ENCODE data around the gene BOC. TPM values are rescaled to one million over a fixed set of nuclear protein-coding genes. Genes with fewer than 3 reads are reported as not detected.
A peak's percentile ranks its signal among the peaks of the same experiment; 100 is the strongest.

BOC gene, protein sequence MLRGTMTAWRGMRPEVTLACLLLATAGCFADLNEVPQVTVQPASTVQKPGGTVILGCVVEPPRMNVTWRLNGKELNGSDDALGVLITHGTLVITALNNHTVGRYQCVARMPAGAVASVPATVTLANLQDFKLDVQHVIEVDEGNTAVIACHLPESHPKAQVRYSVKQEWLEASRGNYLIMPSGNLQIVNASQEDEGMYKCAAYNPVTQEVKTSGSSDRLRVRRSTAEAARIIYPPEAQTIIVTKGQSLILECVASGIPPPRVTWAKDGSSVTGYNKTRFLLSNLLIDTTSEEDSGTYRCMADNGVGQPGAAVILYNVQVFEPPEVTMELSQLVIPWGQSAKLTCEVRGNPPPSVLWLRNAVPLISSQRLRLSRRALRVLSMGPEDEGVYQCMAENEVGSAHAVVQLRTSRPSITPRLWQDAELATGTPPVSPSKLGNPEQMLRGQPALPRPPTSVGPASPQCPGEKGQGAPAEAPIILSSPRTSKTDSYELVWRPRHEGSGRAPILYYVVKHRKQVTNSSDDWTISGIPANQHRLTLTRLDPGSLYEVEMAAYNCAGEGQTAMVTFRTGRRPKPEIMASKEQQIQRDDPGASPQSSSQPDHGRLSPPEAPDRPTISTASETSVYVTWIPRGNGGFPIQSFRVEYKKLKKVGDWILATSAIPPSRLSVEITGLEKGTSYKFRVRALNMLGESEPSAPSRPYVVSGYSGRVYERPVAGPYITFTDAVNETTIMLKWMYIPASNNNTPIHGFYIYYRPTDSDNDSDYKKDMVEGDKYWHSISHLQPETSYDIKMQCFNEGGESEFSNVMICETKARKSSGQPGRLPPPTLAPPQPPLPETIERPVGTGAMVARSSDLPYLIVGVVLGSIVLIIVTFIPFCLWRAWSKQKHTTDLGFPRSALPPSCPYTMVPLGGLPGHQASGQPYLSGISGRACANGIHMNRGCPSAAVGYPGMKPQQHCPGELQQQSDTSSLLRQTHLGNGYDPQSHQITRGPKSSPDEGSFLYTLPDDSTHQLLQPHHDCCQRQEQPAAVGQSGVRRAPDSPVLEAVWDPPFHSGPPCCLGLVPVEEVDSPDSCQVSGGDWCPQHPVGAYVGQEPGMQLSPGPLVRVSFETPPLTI
- total RNA-seq = under 1 TPM in 1 of 5 experiments, not detected in 4; 0.98 TPM
- not detected for polyA plus RNA-seq
- total RNA-seq = not detected

DNA sequence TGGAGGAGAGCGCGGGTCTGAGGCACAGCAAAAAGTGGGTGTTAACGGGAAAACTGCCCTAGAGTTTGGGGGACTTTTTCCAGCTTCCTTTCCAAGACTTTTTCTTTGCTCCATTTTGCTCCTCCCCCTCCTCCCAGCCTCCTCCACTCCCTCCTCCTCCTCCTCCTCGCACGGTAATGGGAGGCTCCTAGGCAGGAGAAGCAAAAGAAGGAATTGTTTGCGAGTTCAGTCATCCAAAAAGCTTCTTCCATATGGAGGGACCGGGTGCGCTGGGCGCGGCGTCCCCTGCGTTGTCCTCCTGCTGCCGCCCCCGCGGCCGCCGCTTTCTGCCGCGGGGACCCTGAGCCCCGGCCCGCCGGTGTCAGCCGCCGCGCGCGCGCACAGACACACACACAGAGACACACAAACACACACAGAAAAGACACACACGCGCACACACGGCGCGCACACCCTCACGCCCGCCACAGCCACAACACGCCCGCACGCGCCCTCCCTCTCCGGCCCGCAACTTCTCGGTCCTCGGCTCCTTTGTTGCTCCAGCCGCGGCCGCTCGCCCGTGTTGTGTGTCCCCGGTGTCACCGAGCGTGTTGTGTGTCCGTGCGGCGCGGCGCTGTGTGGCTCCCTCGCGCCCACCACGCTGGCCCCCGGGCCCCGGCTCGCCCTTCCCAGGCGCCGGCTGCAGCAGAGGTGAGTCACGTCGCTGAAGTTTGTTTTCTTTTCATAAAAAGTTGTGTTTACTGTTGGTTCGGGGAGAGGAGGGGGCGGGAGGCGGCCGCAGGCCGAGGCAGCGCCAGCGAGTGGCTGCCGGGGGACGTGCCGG lies at the start of gene BOC:
Gene BOC, plus strand, starts transcription at position 228 of the 820 bp plus-strand sequence. CDS start 38,246 bp downstream, outside the sequence.
- H3K27me3 ChIP-seq (ENCODE audit: control insufficient read depth in 2 of 2, insufficient read depth in 2 of 2, low read length in 2 of 2) = peaks cover 0 to 4% of the 10 kb centered on the region in 2 donors
- H3K4me3 ChIP-seq (ENCODE audit: low read length) = no peak within 1 kb of the TSS
- Mint-ChIP-seq H3K27me3 (peaks cover 71 to 89% (median 74%) of the 10 kb centered on the region in 5 donors), H3K4me3 (peak within 1 kb of the TSS; percentile 35 to 83 (median 70)), H3K27ac (peak within 1 kb of the TSS in 1 of 9 donors; percentile 16), H3K4me1 (peaks cover 6 to 19% (median 13%) of the 10 kb centered on the region in 7 donors), H3K36me3 (peaks cover 0 to 4% (median 0%) of the 10 kb centered on the region in 5 donors), H3K9me3 (no peaks in the 10 kb centered on the region)
- ATAC-seq = no peak
- intact Hi-C loops (cut with micrococcal nuclease) = loop anchor here in 1 of 2 donors (5.0 kb wide), 1 partner anchor 159 kb away; no protein-coding TSS in a partner anchor
- no peak within 1 kb of the TSS for H3K27ac ChIP-seq (ENCODE audit: low read depth, low read length)
- no peaks in the 10 kb centered on the region for H3K36me3 ChIP-seq (ENCODE audit: control insufficient read depth in 2 of 3, insufficient read depth in 3 of 3, low read length in 3 of 3)
- no peaks in the 10 kb centered on the region for H3K9me3 ChIP-seq (ENCODE audit: control insufficient read depth in 2 of 3, low read length in 3 of 3)
- ChIA-PET POLR2A (no interaction called here), CTCF (no interaction called here)
- H3K4me1 ChIP-seq (ENCODE audit: control insufficient read depth in 2 of 2, insufficient read depth in 2 of 2, low read length in 2 of 2) = no peaks in the 10 kb centered on the region
- DNase-seq = peak in 1 of 9 donors; percentile 32

DNA sequence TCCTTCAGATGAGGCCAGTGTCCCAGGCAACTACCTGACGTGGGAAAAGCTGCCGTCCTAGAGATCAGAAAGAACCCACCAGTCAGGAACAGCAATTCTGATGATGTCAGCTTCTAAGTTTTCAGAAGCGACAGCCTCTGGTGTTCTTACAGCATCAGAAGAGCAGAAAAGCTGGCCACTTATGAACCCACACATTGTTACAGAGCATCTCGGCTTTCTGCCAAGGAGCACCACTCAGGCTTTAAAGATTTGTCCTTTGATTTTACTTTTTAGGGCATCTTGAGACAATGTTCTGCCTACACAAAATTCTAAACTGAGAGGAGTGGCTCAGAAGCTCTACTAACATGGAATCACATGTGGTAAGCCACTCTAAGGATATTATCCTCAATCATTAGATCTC lies 49.7 kb upstream of the BOC start:
- Histone ChIP-seq H3K36me3 (ENCODE audit: control insufficient read depth in 2 of 3, insufficient read depth in 3 of 3, low read length in 3 of 3) (no peaks in the 10 kb centered on the region), H3K4me1 (ENCODE audit: control insufficient read depth in 2 of 2, insufficient read depth in 2 of 2, low read length in 2 of 2) (no peaks in the 10 kb centered on the region), H3K27ac (ENCODE audit: low read depth, low read length) (no peak overlapping the region), H3K9me3 (ENCODE audit: control insufficient read depth in 2 of 3, low read length in 3 of 3) (no peaks in the 10 kb centered on the region), H3K4me3 (ENCODE audit: low read length) (no peak overlapping the region), H3K27me3 (ENCODE audit: control insufficient read depth in 2 of 2, insufficient read depth in 2 of 2, low read length in 2 of 2) (no peaks in the 10 kb centered on the region)
- Mint-ChIP-seq H3K9me3 (no peaks in the 10 kb centered on the region), H3K4me3 (no peak overlapping the region), H3K4me1 (no peaks in the 10 kb centered on the region), H3K27me3 (peaks cover 4 to 11% (median 5%) of the 10 kb centered on the region in 5 donors), H3K36me3 (no peaks in the 10 kb centered on the region), H3K27ac (no peak overlapping the region)
- DNase-seq (no peak), ATAC-seq (no peak)
- intact Hi-C loops (cut with micrococcal nuclease) = no loop called here
- ChIA-PET CTCF (no interaction called here), POLR2A (no interaction called here)

DNA sequence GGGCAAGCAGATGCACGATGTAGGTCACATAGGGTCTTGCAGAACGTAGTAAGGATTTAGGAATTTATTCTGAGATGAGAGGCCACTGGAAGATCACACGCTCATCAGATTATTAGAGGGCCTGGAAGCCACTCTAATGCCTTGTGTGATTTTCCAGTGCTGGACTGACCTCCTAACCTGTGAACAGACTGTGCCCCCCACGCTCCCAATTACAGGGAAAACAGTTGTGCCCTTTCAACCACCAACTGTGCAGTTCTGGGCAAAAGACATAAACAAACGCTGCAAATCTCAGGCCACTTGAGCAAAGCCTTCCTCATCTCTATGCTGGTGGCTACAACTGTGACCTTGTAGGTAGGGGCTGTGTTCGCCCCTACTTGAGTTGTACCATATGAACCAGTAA lies 48.2 kb upstream of the BOC start:
- H3K9me3 Mint-ChIP-seq = no peaks in the 10 kb centered on the region

DNA sequence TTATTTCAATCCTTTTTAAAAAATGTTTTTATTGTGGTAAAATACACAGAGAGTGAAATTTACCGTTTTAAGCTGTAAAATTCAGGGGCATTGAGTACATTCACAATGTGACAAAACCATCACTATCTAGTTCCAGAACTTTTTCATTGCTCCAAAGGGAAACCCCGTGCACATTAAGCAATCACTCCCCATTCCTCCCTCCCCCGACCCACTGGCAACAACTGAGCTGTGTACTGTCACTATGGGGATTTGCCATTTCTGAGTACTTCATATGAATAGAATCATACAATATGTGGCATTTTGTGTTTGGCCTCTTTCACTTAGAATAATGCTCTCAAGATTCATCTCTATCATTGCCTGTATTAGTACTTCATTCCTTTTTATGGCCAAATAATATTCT lies 45.5 kb upstream of the BOC start:
- POLR2A ChIA-PET = interaction anchor here (0.7 kb wide), 1 partner anchor 149 kb away, joined by 3 read pairs; no protein-coding TSS in a partner anchor
- no peaks in the 10 kb centered on the region for H3K36me3 ChIP-seq (ENCODE audit: control insufficient read depth in 2 of 3, insufficient read depth in 3 of 3, low read length in 3 of 3)
- H3K27ac ChIP-seq (ENCODE audit: low read depth, low read length) = no peak overlapping the region
- Mint-ChIP-seq H3K4me1 (peaks cover 0 to 9% (median 0%) of the 10 kb centered on the region in 7 donors), H3K27me3 (peaks cover 4 to 11% (median 5%) of the 10 kb centered on the region in 5 donors), H3K36me3 (no peaks in the 10 kb centered on the region), H3K9me3 (peaks cover 0 to 2% (median 0%) of the 10 kb centered on the region in 11 donors), H3K27ac (no peak overlapping the region), H3K4me3 (no peak overlapping the region)
- H3K9me3 ChIP-seq (ENCODE audit: control insufficient read depth in 2 of 3, low read length in 3 of 3) = no peaks in the 10 kb centered on the region
- ATAC-seq = no peak
- CTCF ChIA-PET = interaction anchor here (0.7 kb wide), 1 partner anchor 471 kb away, joined by 3 read pairs; no protein-coding TSS in a partner anchor
- intact Hi-C loops (cut with micrococcal nuclease) = no loop called here
- no peaks in the 10 kb centered on the region for H3K4me1 ChIP-seq (ENCODE audit: control insufficient read depth in 2 of 2, insufficient read depth in 2 of 2, low read length in 2 of 2)
- no peak for DNase-seq
- no peak overlapping the region for H3K4me3 ChIP-seq (ENCODE audit: low read length)
- no peaks in the 10 kb centered on the region for H3K27me3 ChIP-seq (ENCODE audit: control insufficient read depth in 2 of 2, insufficient read depth in 2 of 2, low read length in 2 of 2)

More for the DNA sequence above, 48.2 kb upstream of the BOC start:
- Histone ChIP-seq H3K27me3 (ENCODE audit: control insufficient read depth in 2 of 2, insufficient read depth in 2 of 2, low read length in 2 of 2) (no peaks in the 10 kb centered on the region), H3K4me1 (ENCODE audit: control insufficient read depth in 2 of 2, insufficient read depth in 2 of 2, low read length in 2 of 2) (no peaks in the 10 kb centered on the region), H3K36me3 (ENCODE audit: control insufficient read depth in 2 of 3, insufficient read depth in 3 of 3, low read length in 3 of 3) (no peaks in the 10 kb centered on the region), H3K4me3 (ENCODE audit: low read length) (no peak overlapping the region), H3K27ac (ENCODE audit: low read depth, low read length) (no peak overlapping the region), H3K9me3 (ENCODE audit: control insufficient read depth in 2 of 3, low read length in 3 of 3) (no peaks in the 10 kb centered on the region)
- no peak overlapping the region for H3K4me3 Mint-ChIP-seq
- intact Hi-C loops (cut with micrococcal nuclease) = no loop called here
- ATAC-seq (no peak), DNase-seq (no peak)
- H3K36me3 Mint-ChIP-seq = no peaks in the 10 kb centered on the region
- H3K4me1 Mint-ChIP-seq = no peaks in the 10 kb centered on the region
- H3K27me3 Mint-ChIP-seq = peaks cover 4 to 11% (median 5%) of the 10 kb centered on the region in 5 donors
- H3K27ac Mint-ChIP-seq = no peak overlapping the region
- CTCF ChIA-PET = interaction anchor here (0.6 kb wide), 1 partner anchor 1669 kb away, joined by 3 read pairs; no protein-coding TSS in a partner anchor
- POLR2A ChIA-PET = no interaction called here

DNA sequence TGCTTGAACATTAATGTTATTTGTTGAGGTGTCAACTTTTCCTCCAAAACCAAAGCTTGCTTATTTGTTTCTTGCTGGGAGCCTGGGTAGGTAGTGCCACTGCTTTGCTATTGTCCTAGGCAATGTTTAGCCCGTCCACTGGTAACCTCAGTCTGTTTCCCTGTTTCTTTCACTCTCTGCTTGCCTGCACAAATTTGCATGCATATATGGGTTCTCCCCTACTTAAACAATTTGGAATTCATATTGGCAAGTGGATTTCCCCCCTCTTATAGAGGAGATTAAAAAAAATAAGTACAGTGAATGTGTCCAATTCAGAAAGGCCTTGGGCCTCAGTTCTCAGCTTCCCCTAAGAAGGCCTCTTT lies 45.0 kb upstream of the BOC start:
- CTCF ChIA-PET = no interaction called here
- Histone ChIP-seq H3K27ac (ENCODE audit: low read depth, low read length) (no peak overlapping the region), H3K4me1 (ENCODE audit: control insufficient read depth in 2 of 2, insufficient read depth in 2 of 2, low read length in 2 of 2) (no peaks in the 10 kb centered on the region), H3K36me3 (ENCODE audit: control insufficient read depth in 2 of 3, insufficient read depth in 3 of 3, low read length in 3 of 3) (no peaks in the 10 kb centered on the region), H3K4me3 (ENCODE audit: low read length) (no peak overlapping the region), H3K27me3 (ENCODE audit: control insufficient read depth in 2 of 2, insufficient read depth in 2 of 2, low read length in 2 of 2) (no peaks in the 10 kb centered on the region), H3K9me3 (ENCODE audit: control insufficient read depth in 2 of 3, low read length in 3 of 3) (no peaks in the 10 kb centered on the region)
- H3K9me3 Mint-ChIP-seq = peaks cover 0 to 2% (median 0%) of the 10 kb centered on the region in 11 donors
- POLR2A ChIA-PET = no interaction called here
- no peaks in the 10 kb centered on the region for H3K36me3 Mint-ChIP-seq
- peaks cover 0 to 9% (median 0%) of the 10 kb centered on the region in 7 donors for H3K4me1 Mint-ChIP-seq
- no peak for DNase-seq
- H3K27me3 Mint-ChIP-seq = peaks cover 4 to 11% (median 5%) of the 10 kb centered on the region in 5 donors
- no peak overlapping the region for H3K4me3 Mint-ChIP-seq
- intact Hi-C loops (cut with micrococcal nuclease) = no loop called here
- no peak for ATAC-seq
- no peak overlapping the region for H3K27ac Mint-ChIP-seq

All from naive thymus-derived CD4-positive, alpha-beta T cell (primary cell).